HCT116 (cell line): ENCODE measurements around the gene PPP2R2D. TPM values are rescaled to one million over a fixed set of nuclear protein-coding genes. Genes with fewer than 3 reads are reported as not detected.

ENCODE experiments used
- ATAC-seq: fragments of 200-7000 bp; cut with Tn5 transposase; 2 replicates; pipeline ENCODE4 v1.9.1; 2020; ENCODE audit warnings: mild to moderate bottlenecking, moderate library complexity
- BruUV-seq: library from RNA; stranded (reverse); fragments of 400-500 nt; replicated peaks from 2 replicates; lab custom pipeline; 2021; lab: Mats Ljungman, UMichigan
- CTCF ChIA-PET: fragments of 300-600 bp; sonication (Branson Sonifier 250); formaldehyde crosslinking; loops from one replicate; lab custom pipeline; 2021; ENCODE audit warnings: antibody characterized with exemption; lab: Charles Lee
- POLR2A ChIA-PET: fragments of 300-600, 350-600 bp; sonication (Branson Sonifier 250); formaldehyde crosslinking; loops from one replicate; lab custom pipeline; 2021; ENCODE audit warnings: antibody characterized with exemption; lab: Charles Lee
- RAD21 ChIA-PET, 2 experiments: fragments of 300-600 bp; sonication (Branson Sonifier 250); formaldehyde crosslinking; loops; one replicate each; lab custom pipeline; 2023; ENCODE audit warnings: low total read pairs in 2 of 2; ENCODE audit not compliant: uncharacterized antibody in 2 of 2, unreplicated experiment in 2 of 2, low non-redundant PET in 1 of 2; lab: Charles Lee
- DNase-seq: peaks from one replicate; pipeline ENCODE4 v3.0.0-alpha.2; 2010; ENCODE audit warnings: low read depth, low spot score
- H2AFZ ChIP-seq: fragments of 200-600 bp; shearing (Covaris generic), sonication (generic); 2 replicates; pipeline ENCODE4 v1.6.1; 2017; ENCODE audit warnings: low read depth, mixed run types, mixed read lengths, antibody characterized with exemption, low read length; ENCODE audit not compliant: poor library complexity, severe bottlenecking
- H3K27ac ChIP-seq: 2 replicates; pipeline ENCODE4 v1.5.1; 2012; ENCODE audit warnings: low read depth, low read length
- H3K27me3 ChIP-seq: fragments of 200-600 bp; sonication (generic); 2 replicates; pipeline ENCODE4 v1.6.1; 2016; ENCODE audit warnings: mixed run types, low read length, mixed read lengths; ENCODE audit not compliant: insufficient read depth
- H3K36me3 ChIP-seq, 2 experiments: fragments of 200-500 bp in 1 of 2; fragments of 200-600 bp in 1 of 2; sonication (Bioruptor generic) in 1 of 2; sonication (generic) in 1 of 2; 2 replicates each; pipeline versions ENCODE4 v1.5.1 to v1.6.1; 2014 to 2016; ENCODE audit warnings: low read length in 2 of 2, inconsistent platforms in 1 of 2, mixed read lengths in 1 of 2, mixed run types in 1 of 2; ENCODE audit not compliant: insufficient read depth in 2 of 2, control insufficient read depth in 1 of 2
- H3K4me1 ChIP-seq, 2 experiments: fragments of 200-600 bp in 1 of 2; sonication (generic) in 1 of 2; 2 replicates each; pipeline versions ENCODE4 v1.5.1 to v1.6.1; 2012 to 2017; ENCODE audit warnings: low read length in 2 of 2, inconsistent platforms in 1 of 2, mild to moderate bottlenecking in 1 of 2, mixed read lengths in 1 of 2, mixed run types in 1 of 2, moderate library complexity in 1 of 2; ENCODE audit not compliant: insufficient read depth in 2 of 2, control insufficient read depth in 1 of 2
- H3K4me2 ChIP-seq: fragments of 200-600 bp; sonication (generic); 2 replicates; pipeline ENCODE4 v1.6.1; 2017; ENCODE audit warnings: mixed run types, low read length, mixed read lengths
- H3K4me3 ChIP-seq, 2 experiments: fragments of 200-600 bp in 1 of 2; sonication (generic) in 1 of 2; replicated peaks in 1 of 2; 2 replicates each; pipeline ENCODE4 v1.5.1; 2011 to 2016; ENCODE audit warnings: low read length in 2 of 2, control low read depth in 1 of 2, low read depth in 1 of 2, mild to moderate bottlenecking in 1 of 2, mixed read lengths in 1 of 2, mixed run types in 1 of 2
- H3K79me2 ChIP-seq: fragments of 200-600 bp; sonication (generic); 2 replicates; pipeline ENCODE4 v1.6.1; 2017; ENCODE audit warnings: mild to moderate bottlenecking, mixed run types, low read length, moderate library complexity, mixed read lengths; ENCODE audit not compliant: insufficient read depth
- H3K9ac ChIP-seq: fragments of 200-600 bp; sonication (generic); 2 replicates; pipeline ENCODE4 v1.6.1; 2016; ENCODE audit warnings: low read length, mixed read lengths
- H3K9me2 ChIP-seq: fragments of 200-600 bp; sonication (generic), shearing (Covaris generic); 2 replicates; pipeline ENCODE4 v1.6.1; 2017; ENCODE audit warnings: mixed run types, mild to moderate bottlenecking, moderate library complexity; ENCODE audit not compliant: insufficient read depth
- H3K9me3 ChIP-seq, 2 experiments: fragments of 200-500 bp in 1 of 2; fragments of 200-600 bp in 1 of 2; sonication (Bioruptor generic) in 1 of 2; sonication (generic) in 1 of 2; 2 replicates each; pipeline ENCODE4 v1.6.1; 2014 to 2017; ENCODE audit warnings: low read length in 2 of 2, mixed read lengths in 2 of 2, inconsistent platforms in 1 of 2, low read depth in 1 of 2, mild to moderate bottlenecking in 1 of 2, mixed run types in 1 of 2, moderate library complexity in 1 of 2; ENCODE audit not compliant: control insufficient read depth in 1 of 2, insufficient read depth in 1 of 2
- H4K20me1 ChIP-seq: fragments of 200-600 bp; sonication (generic), shearing (Covaris generic); 2 replicates; pipeline ENCODE4 v1.6.1; 2017; ENCODE audit warnings: mixed run types, mild to moderate bottlenecking, moderate library complexity; ENCODE audit not compliant: insufficient read depth
- CBX3 ChIP-seq: IDR thresholded peaks from 2 replicates; pipeline ENCODE4 v1.6.1; 2012; ENCODE audit warnings: low read depth
- CTCF ChIP-seq, 3 experiments: fragments of 200-600 bp in 1 of 3; sonication (generic) in 1 of 3; IDR thresholded peaks in 2 of 3; conservative IDR thresholded peaks in 1 of 3; 2 replicates each; pipeline ENCODE4 v1.5.1; 2012 to 2017; ENCODE audit warnings: low read depth in 2 of 3, low read length in 2 of 3, antibody characterized with exemption in 1 of 3, borderline replicate concordance in 1 of 3, control low read depth in 1 of 3, mild to moderate bottlenecking in 1 of 3, mixed read lengths in 1 of 3, mixed run types in 1 of 3, moderate library complexity in 1 of 3; ENCODE audit not compliant: insufficient read depth in 1 of 3
- JUND ChIP-seq: IDR thresholded peaks from 2 replicates; pipeline ENCODE4 v1.6.1; 2012
- MAX ChIP-seq: IDR thresholded peaks from 2 replicates; pipeline ENCODE4 v1.6.1; 2012
- RAD21 ChIP-seq: IDR thresholded peaks from 2 replicates; pipeline ENCODE4 v1.6.1; 2012; ENCODE audit warnings: low read depth, mild to moderate bottlenecking
- SP1 ChIP-seq: IDR thresholded peaks from 2 replicates; pipeline ENCODE4 v1.6.1; 2012; ENCODE audit warnings: low read depth
- TCF7L2 ChIP-seq: IDR thresholded peaks from 2 replicates; pipeline ENCODE4 v1.7.0; 2011; ENCODE audit warnings: borderline replicate concordance, inconsistent platforms; ENCODE audit not compliant: insufficient read depth, insufficient read length; ENCODE audit errors: extremely low read depth
- intact Hi-C: fragments of 100-400 bp; cut with micrococcal nuclease; formaldehyde crosslinking; loops from 2 replicates; pipeline ENCODE4 v1.10.0; 2022
- total RNA-seq: library from RNA; stranded (reverse); gene quantifications from one replicate; pipeline ENCODE4 v1.2.1, GENCODE V29; 2021; ENCODE audit not compliant: unreplicated experiment

Gene PPP2R2D
- total RNA-seq, 1 experiment from 2014 or later: 18.1 TPM

- Histone ChIP-seq H3K9me3 (no peaks in the 10 kb centered on the region), H3K27ac (no peak overlapping the region), H3K4me1 (peaks cover 0 to 10% of the 10 kb centered on the region in 2 experiments; a peak in 2 of 4 replicates), H3K4me2 (no peak overlapping the region), H3K36me3 (peaks cover 0 to 3% of the 10 kb centered on the region in 2 experiments; a peak in 1 of 4 replicates), H4K20me1 (no peaks in the 10 kb centered on the region), H3K4me3 (no peak overlapping the region), H3K79me2 (no peaks in the 10 kb centered on the region), H3K9me2 (no peaks in the 10 kb centered on the region), H3K27me3 (no peaks in the 10 kb centered on the region), H2AFZ (no peak overlapping the region), H3K9ac (no peak overlapping the region)
- RAD21 ChIA-PET: no interaction called here
- no peak for DNase-seq
- TF ChIP-seq CTCF (IDR thresholded peaks at IDR 0.05 in 2 of 3, conservative IDR thresholded peaks at IDR 0.05 in 1 of 3; ENCODE audit: borderline replicate concordance in 1 of 3, insufficient read depth in 1 of 3, low read depth in 2 of 3, low read length in 2 of 3): peak; percentile 20 to 46 (median 40); a peak in 4 of 6 replicates
- peak; percentile 23; the same call in 1 of the 2 replicates for TF ChIP-seq RAD21
- no peak for TF ChIP-seq CBX3
- intact Hi-C loops: no loop called here
- peak; percentile 83 for ATAC-seq
- POLR2A ChIA-PET: no interaction called here
- no TSS peak for BruUV-seq
- CTCF ChIA-PET: interaction anchor here (1.1 kb wide), 1 partner anchor 47 kb away, joined by 3 read pairs; no protein-coding TSS in a partner anchor
These were observed 42.4 kb downstream of the PPP2R2D start for GRCh38 chr10:131943021-131943814.

GRCh38 chr10:131944412-131944811 is 43.6 kb downstream of the PPP2R2D start:
- TF ChIP-seq SP1 (no peak), JUND (no peak), TCF7L2 (no peak), MAX (no peak)
- TF ChIP-seq, all 23 proteins: peak for 0
- peaks cover 0 to 10% of the 10 kb centered on the region in 2 experiments; a peak in 2 of 4 replicates for H3K4me1 ChIP-seq
- peaks cover 0 to 3% of the 10 kb centered on the region in 2 experiments; a peak in 1 of 4 replicates for H3K36me3 ChIP-seq
- intact Hi-C loops: no loop called here
- DNase-seq (no peak), ATAC-seq (no peak)
- CTCF ChIA-PET: no interaction called here
- no peak overlapping the region for H3K9ac ChIP-seq
- no peak overlapping the region for H3K4me3 ChIP-seq
- H3K27me3 ChIP-seq: no peaks in the 10 kb centered on the region
- H3K9me2 ChIP-seq: no peaks in the 10 kb centered on the region
- no peaks in the 10 kb centered on the region for H3K79me2 ChIP-seq
- H3K4me2 ChIP-seq: no peak overlapping the region
- POLR2A ChIA-PET: no interaction called here
- H2AFZ ChIP-seq: no peak overlapping the region
- H4K20me1 ChIP-seq: no peaks in the 10 kb centered on the region
- BruUV-seq: no TSS peak
- no peaks in the 10 kb centered on the region for H3K9me3 ChIP-seq
- no peak overlapping the region for H3K27ac ChIP-seq
- RAD21 ChIA-PET: no interaction called here
